Measurements from ENCODE around the gene CD163. TPM values are rescaled to one million over a fixed set of nuclear protein-coding genes. Genes with fewer than 3 reads are reported as not detected.

The CD163 gene
- total RNA-seq, 1 experiment from 2014 or later = 0.64 TPM

DNA sequence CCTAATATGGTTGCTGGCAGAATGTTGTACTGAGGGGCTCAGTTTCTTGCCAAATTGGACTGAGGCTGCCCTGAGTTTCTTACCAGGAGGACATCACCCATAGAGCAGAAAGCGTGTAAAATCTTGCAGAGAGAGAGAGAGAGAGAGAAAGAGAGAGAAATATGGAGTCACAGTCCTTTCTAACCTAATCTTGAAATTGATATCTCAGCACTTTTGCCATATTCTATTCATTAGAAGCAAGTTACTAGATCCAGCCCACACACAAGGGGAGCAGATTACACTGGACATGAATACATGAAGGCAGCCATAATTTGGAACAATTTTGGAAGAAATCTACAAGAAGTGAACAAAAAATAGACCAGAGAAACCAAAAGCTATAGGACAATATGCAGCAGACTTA, 55.5 kb downstream of the CD163 start:
- ATAC-seq (no peak), DNase-seq (ENCODE audit: low read depth, low spot score) (no peak)
- Histone ChIP-seq H3K27me3 (ENCODE audit: control insufficient read depth, insufficient read depth, low read length) (no peaks in the 10 kb centered on the region), H3K4me3 (ENCODE audit: low read depth in 2 of 2, low read length in 2 of 2) (no peak overlapping the region), H3K27ac (ENCODE audit: low read length) (no peak overlapping the region), H3K4me1 (ENCODE audit: control insufficient read depth, insufficient read depth, low read length) (no peaks in the 10 kb centered on the region), H3K36me3 (ENCODE audit: control insufficient read depth, insufficient read depth, low read length) (no peaks in the 10 kb centered on the region), H3K9me3 (ENCODE audit: control insufficient read depth, insufficient read depth, low read depth, low read length) (no peaks in the 10 kb centered on the region)
- in situ Hi-C loops (cut with HindIII; ENCODE audit: low pct_unique_long_range_greater_than_20kb, low sequenced_read_pairs) = no loop called here
- POLR2A ChIA-PET = no interaction called here
- TF ChIP-seq REST (IDR thresholded peaks at IDR 0.05; ENCODE audit: insufficient read depth in 1 of 2, low read depth in 2 of 2, low read length in 1 of 2) (no peak), CTCF (IDR thresholded peaks at IDR 0.05) (no peak), TCF7L2 (IDR thresholded peaks at IDR 0.05; ENCODE audit: low read depth, low read length) (no peak), SIN3A (IDR thresholded peaks at IDR 0.05; ENCODE audit: borderline replicate concordance, insufficient read depth, low read depth, low read length) (no peak)
- no TSS peak for BruUV-seq (replicated peaks)
- CTCF ChIA-PET = no interaction called here
- intact Hi-C loops (cut with micrococcal nuclease; ENCODE audit: unreplicated experiment) = no loop called here

GRCh38 chr12:7444537-7444936, 59.0 kb downstream of the CD163 start:
- no TSS peak for BruUV-seq (replicated peaks)
- ATAC-seq = no peak
- no peaks in the 10 kb centered on the region for H3K36me3 ChIP-seq (ENCODE audit: control insufficient read depth, insufficient read depth, low read length)
- no peak for DNase-seq (ENCODE audit: low read depth, low spot score)
- H3K9me3 ChIP-seq (ENCODE audit: control insufficient read depth, insufficient read depth, low read depth, low read length) = no peaks in the 10 kb centered on the region
- POLR2A ChIA-PET = no interaction called here
- TF ChIP-seq TCF7L2 (IDR thresholded peaks at IDR 0.05; ENCODE audit: low read depth, low read length) = no peak
- TF ChIP-seq POLR2AphosphoS5 (IDR thresholded peaks at IDR 0.05; ENCODE audit: low read depth, low read length) = no peak
- TF ChIP-seq SIN3A (IDR thresholded peaks at IDR 0.05; ENCODE audit: borderline replicate concordance, insufficient read depth, low read depth, low read length) = no peak
- no peak for TF ChIP-seq CTCF (IDR thresholded peaks at IDR 0.05)
- TF ChIP-seq REST (IDR thresholded peaks at IDR 0.05; ENCODE audit: insufficient read depth in 1 of 2, low read depth in 2 of 2, low read length in 1 of 2) = no peak
- in situ Hi-C loops (cut with HindIII; ENCODE audit: low pct_unique_long_range_greater_than_20kb, low sequenced_read_pairs) = no loop called here
- H3K4me1 ChIP-seq (ENCODE audit: control insufficient read depth, insufficient read depth, low read length) = no peaks in the 10 kb centered on the region
- CTCF ChIA-PET = no interaction called here
- intact Hi-C loops (cut with micrococcal nuclease; ENCODE audit: unreplicated experiment) = no loop called here
- H3K4me3 ChIP-seq (ENCODE audit: low read depth in 2 of 2, low read length in 2 of 2) = no peak overlapping the region
- H3K27ac ChIP-seq (ENCODE audit: low read length) = no peak overlapping the region
- no peaks in the 10 kb centered on the region for H3K27me3 ChIP-seq (ENCODE audit: control insufficient read depth, insufficient read depth, low read length)

All from Panc1 (cell line).